PC-9 (cell line): ENCODE measurements around the gene FFAR2. TPM values are rescaled to one million over a fixed set of nuclear protein-coding genes. Genes with fewer than 3 reads are reported as not detected.
"Not testable (repeated sequence)": the region's sequence is repeated elsewhere in the genome, so short reads cannot be mapped to it uniquely, and the experiment has no call there.

Experiments used
- BruUV-seq: library from RNA; stranded (reverse); fragments of 400-500 nt; replicated peaks from 2 replicates; lab custom pipeline; 2021; lab: Mats Ljungman, UMichigan
- CTCF ChIA-PET: fragments of 300-600 bp; sonication (Branson Sonifier 250); formaldehyde crosslinking; loops from one replicate; lab custom pipeline; 2022; ENCODE audit warnings: antibody characterized with exemption; lab: Charles Lee
- POLR2A ChIA-PET: fragments of 300-600 bp; sonication (Branson Sonifier 250); formaldehyde crosslinking; loops from one replicate; lab custom pipeline; 2022; ENCODE audit warnings: antibody characterized with exemption; ENCODE audit not compliant: unreplicated experiment; lab: Charles Lee
- DNase-seq, 2 experiments: peaks; one replicate each; pipeline versions ENCODE4 v3.0.0 to v3.0.0-alpha.2; 2015 to 2022; ENCODE audit warnings: mixed read lengths in 1 of 2
- H2AFZ ChIP-seq: fragments of 200-600 bp; sonication (generic); 2 replicates; pipeline ENCODE4 v1.8.1; 2017; ENCODE audit warnings: antibody characterized with exemption
- H3F3A ChIP-seq: fragments of 200-600 bp; sonication (generic); 2 replicates; pipeline ENCODE4 v1.8.1; 2017; ENCODE audit warnings: antibody characterized with exemption, mild to moderate bottlenecking, low read depth; ENCODE audit not compliant: insufficient read depth
- H3K27ac ChIP-seq: fragments of 200-600 bp; sonication (generic); 2 replicates; pipeline ENCODE4 v1.6.1; 2016; ENCODE audit warnings: mixed run types
- H3K27me3 ChIP-seq: fragments of 200-600 bp; sonication (generic); 2 replicates; pipeline ENCODE4 v1.6.1; 2016; ENCODE audit warnings: low read depth, mixed run types; ENCODE audit not compliant: insufficient read depth
- H3K36me3 ChIP-seq: fragments of 200-600 bp; sonication (generic); 2 replicates; pipeline ENCODE4 v1.6.1; 2016; ENCODE audit warnings: low read depth, mixed run types
- H3K4me1 ChIP-seq: fragments of 200-600 bp; sonication (generic); replicated peaks from 2 replicates; pipeline ENCODE4 v1.6.1; 2016; ENCODE audit warnings: mixed run types; ENCODE audit not compliant: insufficient read depth
- H3K4me2 ChIP-seq: fragments of 200-600 bp; sonication (generic); 2 replicates; pipeline ENCODE4 v1.6.1; 2017; ENCODE audit warnings: mixed run types
- H3K4me3 ChIP-seq: fragments of 200-600 bp; sonication (generic); 2 replicates; pipeline ENCODE4 v1.6.1; 2016; ENCODE audit warnings: mixed run types
- H3K79me2 ChIP-seq: fragments of 200-600 bp; sonication (generic); 2 replicates; pipeline ENCODE4 v1.6.1; 2017; ENCODE audit warnings: low read depth, mixed run types
- H3K9me2 ChIP-seq: fragments of 200-600 bp; sonication (generic); 2 replicates; pipeline ENCODE4 v1.8.1; 2017; ENCODE audit warnings: mild to moderate bottlenecking; ENCODE audit not compliant: insufficient read depth
- H3K9me3 ChIP-seq: fragments of 200-600 bp; sonication (generic); 2 replicates; pipeline ENCODE4 v1.8.1; 2016; ENCODE audit warnings: low read depth; ENCODE audit not compliant: insufficient read depth
- H4K20me1 ChIP-seq: fragments of 200-600 bp; sonication (generic); 2 replicates; pipeline ENCODE4 v1.8.1; 2017; ENCODE audit not compliant: insufficient read depth
- EZH2 ChIP-seq: fragments of 200-600 bp; sonication (generic); IDR thresholded peaks from 2 replicates; pipeline ENCODE4 v1.8.0; 2017; ENCODE audit warnings: antibody characterized with exemption, low read depth
- intact Hi-C: fragments of 100-400 bp; cut with micrococcal nuclease; formaldehyde crosslinking; loops from one replicate; pipeline ENCODE4 v1.10.0; 2022; ENCODE audit not compliant: unreplicated experiment
- total RNA-seq: library from RNA; stranded (reverse); gene quantifications from 2 replicates; pipeline ENCODE4 v1.2.3, GENCODE V29; 2021
- TF ChIP-seq, protein P1 (sequence below): fragments of 200-600 bp; sonication (generic); conservative IDR thresholded peaks from 2 replicates; pipeline ENCODE4 v1.6.1; 2017; ENCODE audit warnings: mixed run types, antibody characterized with exemption, mild to moderate bottlenecking, moderate library complexity

The FFAR2 gene
- total RNA-seq, 1 experiment from 2014 or later = not detected

DNA sequence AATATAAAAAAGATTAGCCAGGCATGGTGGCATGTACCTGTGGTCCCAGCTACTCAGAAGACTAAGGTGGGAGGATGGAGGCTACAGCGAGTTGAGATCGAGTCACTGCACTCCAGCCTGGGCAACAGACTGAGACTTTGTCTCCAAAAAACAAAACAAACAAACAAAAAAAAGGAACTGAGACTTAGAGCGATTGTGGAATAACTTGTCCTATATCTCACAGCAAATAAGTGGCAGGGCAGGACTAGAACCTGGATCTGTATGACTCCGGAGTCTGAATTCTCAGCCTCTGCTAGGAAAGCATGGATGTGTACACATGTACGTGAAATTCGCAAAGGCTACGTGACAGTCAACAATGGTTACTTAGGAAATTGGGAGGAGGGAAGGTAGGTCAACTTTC lies 22.1 kb downstream of the FFAR2 start:
- Histone ChIP-seq H3K79me2 (no peaks in the 10 kb centered on the region), H3K27me3 (no peaks in the 10 kb centered on the region), H3F3A (no peaks in the 10 kb centered on the region), H2AFZ (no peak overlapping the region), H3K4me3 (no peak overlapping the region), H3K4me1 (no peaks in the 10 kb centered on the region), H3K36me3 (no peaks in the 10 kb centered on the region), H3K4me2 (no peak overlapping the region), H3K9me2 (no peaks in the 10 kb centered on the region), H4K20me1 (no peaks in the 10 kb centered on the region), H3K27ac (no peak overlapping the region), H3K9me3 (no peaks in the 10 kb centered on the region)
- intact Hi-C loops = no loop called here
- ChIA-PET POLR2A (no interaction called here), CTCF (no interaction called here)
- no TSS peak for BruUV-seq
- TF ChIP-seq, protein P1, sequence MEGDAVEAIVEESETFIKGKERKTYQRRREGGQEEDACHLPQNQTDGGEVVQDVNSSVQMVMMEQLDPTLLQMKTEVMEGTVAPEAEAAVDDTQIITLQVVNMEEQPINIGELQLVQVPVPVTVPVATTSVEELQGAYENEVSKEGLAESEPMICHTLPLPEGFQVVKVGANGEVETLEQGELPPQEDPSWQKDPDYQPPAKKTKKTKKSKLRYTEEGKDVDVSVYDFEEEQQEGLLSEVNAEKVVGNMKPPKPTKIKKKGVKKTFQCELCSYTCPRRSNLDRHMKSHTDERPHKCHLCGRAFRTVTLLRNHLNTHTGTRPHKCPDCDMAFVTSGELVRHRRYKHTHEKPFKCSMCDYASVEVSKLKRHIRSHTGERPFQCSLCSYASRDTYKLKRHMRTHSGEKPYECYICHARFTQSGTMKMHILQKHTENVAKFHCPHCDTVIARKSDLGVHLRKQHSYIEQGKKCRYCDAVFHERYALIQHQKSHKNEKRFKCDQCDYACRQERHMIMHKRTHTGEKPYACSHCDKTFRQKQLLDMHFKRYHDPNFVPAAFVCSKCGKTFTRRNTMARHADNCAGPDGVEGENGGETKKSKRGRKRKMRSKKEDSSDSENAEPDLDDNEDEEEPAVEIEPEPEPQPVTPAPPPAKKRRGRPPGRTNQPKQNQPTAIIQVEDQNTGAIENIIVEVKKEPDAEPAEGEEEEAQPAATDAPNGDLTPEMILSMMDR = no peak
- TF ChIP-seq EZH2 = no peak
- no peak for DNase-seq

DNA sequence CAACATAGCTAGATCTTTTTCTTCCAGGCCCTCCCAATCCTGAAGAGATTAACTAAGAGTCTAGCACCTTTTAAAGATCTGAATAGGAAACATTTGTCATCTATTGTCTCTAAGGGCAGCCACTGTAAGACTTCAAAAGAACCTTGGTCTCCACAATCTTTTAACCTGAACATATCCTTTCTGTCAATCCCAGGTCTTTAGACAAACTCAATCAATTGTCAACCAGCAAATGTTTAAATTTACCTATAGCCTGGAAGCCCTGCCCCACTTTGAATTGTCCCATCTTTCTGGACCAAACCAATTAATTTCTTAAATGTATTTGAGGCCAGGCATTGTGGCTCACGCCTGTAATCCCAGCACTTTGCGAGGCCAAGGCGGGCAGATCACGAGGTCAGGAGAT lies 23.0 kb downstream of the FFAR2 start:
- intact Hi-C loops = not testable (repeated sequence)

DNA sequence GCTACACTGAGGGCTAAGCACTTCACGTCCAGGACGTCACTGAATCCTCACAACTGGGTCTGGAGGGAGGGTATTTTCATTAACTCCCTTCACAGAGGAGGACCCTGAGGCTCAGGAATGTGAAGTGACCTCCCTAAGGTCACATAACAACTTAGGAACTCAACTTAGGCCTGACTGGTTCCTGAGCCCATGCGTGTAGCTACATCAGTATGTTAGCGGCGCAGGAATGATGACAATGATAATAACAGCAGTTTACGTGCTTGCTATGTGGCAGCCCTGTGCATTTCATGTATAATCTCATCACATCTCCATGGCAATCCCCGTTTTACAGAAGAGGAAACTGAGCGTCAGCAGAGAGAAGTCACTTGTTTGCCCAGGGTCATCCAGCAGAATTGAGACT lies 23.9 kb downstream of the FFAR2 start:
- CTCF ChIA-PET = interaction anchor here (0.6 to 0.7 kb wide), 2 partner anchors 73 to 98 kb away, joined by 3 to 4 read pairs; no protein-coding TSS in a partner anchor
- Histone ChIP-seq H2AFZ (no peak overlapping the region), H3K4me2 (no peak overlapping the region), H3K27me3 (no peaks in the 10 kb centered on the region), H3K27ac (no peak overlapping the region), H3K36me3 (no peaks in the 10 kb centered on the region), H4K20me1 (no peaks in the 10 kb centered on the region), H3K4me3 (no peak overlapping the region), H3K4me1 (no peaks in the 10 kb centered on the region), H3K79me2 (no peaks in the 10 kb centered on the region), H3K9me2 (no peaks in the 10 kb centered on the region), H3K9me3 (no peaks in the 10 kb centered on the region), H3F3A (no peaks in the 10 kb centered on the region)
- TF ChIP-seq, protein P1 = no peak
- no peak for TF ChIP-seq EZH2
- DNase-seq = no peak
- no TSS peak for BruUV-seq
- POLR2A ChIA-PET = no interaction called here
- intact Hi-C loops = no loop called here

More for the DNA sequence above, 23.0 kb downstream of the FFAR2 start:
- H3K4me3 ChIP-seq, H4K20me1 ChIP-seq, H3F3A ChIP-seq, H3K27ac ChIP-seq, H3K9me2 ChIP-seq, H3K9me3 ChIP-seq, H3K4me1 ChIP-seq, H3K27me3 ChIP-seq, H3K4me2 ChIP-seq, DNase-seq, POLR2A ChIA-PET, H3K36me3 ChIP-seq, H3K79me2 ChIP-seq, BruUV-seq: not testable (repeated sequence)
- 0 out of 2 replicates have a peak overlapping the region, but pooled peaks have one; percentile 0 for H2AFZ ChIP-seq
- CTCF ChIA-PET = interaction anchor here (0.7 kb wide), 1 partner anchor 74 kb away, joined by 4 read pairs; no protein-coding TSS in a partner anchor

DNA sequence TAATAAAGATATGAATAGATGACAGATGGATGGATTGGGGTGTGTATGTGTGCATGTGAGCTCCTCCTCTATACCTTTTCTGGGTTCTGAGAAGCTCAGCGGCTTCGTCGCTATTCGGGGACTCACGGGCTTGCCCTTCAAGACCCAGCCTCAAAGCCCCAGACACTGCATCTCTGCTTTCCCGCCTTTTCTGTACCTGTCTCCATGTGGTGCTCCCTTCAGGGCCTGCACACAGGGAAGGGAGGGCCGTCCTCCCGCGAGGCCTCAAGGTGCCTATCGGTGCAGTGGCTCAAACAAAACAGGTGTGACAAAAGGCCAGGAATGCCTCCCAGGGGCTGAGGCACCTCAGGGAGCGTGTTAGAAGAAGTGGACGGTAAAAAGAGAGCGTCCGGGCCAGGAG lies 26.0 kb downstream of the FFAR2 start:
- Histone ChIP-seq H3K4me2 (no peak overlapping the region), H2AFZ (no peak overlapping the region), H3K79me2 (no peaks in the 10 kb centered on the region), H4K20me1 (no peaks in the 10 kb centered on the region), H3K4me1 (no peaks in the 10 kb centered on the region), H3K27ac (no peak overlapping the region), H3F3A (no peaks in the 10 kb centered on the region), H3K4me3 (no peak overlapping the region), H3K9me2 (no peaks in the 10 kb centered on the region), H3K9me3 (no peaks in the 10 kb centered on the region), H3K27me3 (no peaks in the 10 kb centered on the region), H3K36me3 (no peaks in the 10 kb centered on the region)
- ChIA-PET POLR2A (no interaction called here), CTCF (no interaction called here)
- no peak for DNase-seq
- no TSS peak for BruUV-seq
- TF ChIP-seq, protein P1 = no peak
- no peak for TF ChIP-seq EZH2
- intact Hi-C loops = no loop called here

DNA sequence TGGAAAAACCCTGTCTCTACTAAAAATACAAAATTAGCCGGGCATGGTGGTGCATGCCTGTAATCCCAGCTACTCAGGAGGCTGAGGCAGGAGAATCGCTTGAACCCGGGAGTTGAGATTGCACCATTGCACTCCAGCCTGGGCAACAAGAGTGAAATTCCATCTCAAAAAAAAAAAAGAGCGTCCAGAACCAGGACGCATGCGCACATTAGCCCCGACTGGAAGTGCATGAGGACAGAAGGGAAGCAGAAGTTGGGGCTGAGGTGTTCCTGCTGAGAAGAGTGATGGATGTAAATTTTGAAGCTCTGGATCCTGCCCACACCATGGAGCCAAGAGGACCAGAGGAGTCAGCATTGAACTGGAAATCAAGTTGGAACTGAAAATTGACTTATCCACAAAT lies 26.5 kb downstream of the FFAR2 start:
- intact Hi-C loops, H3K4me3 ChIP-seq, H3K4me2 ChIP-seq, H3K36me3 ChIP-seq, H3K9me3 ChIP-seq, H4K20me1 ChIP-seq, DNase-seq, H3K9me2 ChIP-seq, CTCF ChIA-PET, H3F3A ChIP-seq, H3K27me3 ChIP-seq, POLR2A ChIA-PET, H3K27ac ChIP-seq, BruUV-seq, H2AFZ ChIP-seq, H3K4me1 ChIP-seq, H3K79me2 ChIP-seq: not testable (repeated sequence)
